DND-41 (cell line): ENCODE results near the gene CLEC4C.
"Not testable (repeated sequence)": the region's sequence is repeated elsewhere in the genome, so short reads cannot be mapped to it uniquely, and the experiment has no call there.

Experiments used
- ATAC-seq: fragments of 200-7000 bp; cut with Tn5 transposase; 3 replicates; pipeline ENCODE4 v1.9.1; 2021; ENCODE audit warnings: low read depth; ENCODE audit not compliant: insufficient read depth
- DNase-seq: peaks from one replicate; pipeline ENCODE4 v3.0.0-alpha.2; 2020
- H2AFZ ChIP-seq: 2 replicates; pipeline ENCODE4 v1.6.0; 2012; ENCODE audit warnings: low read depth, low read length
- H3K27ac ChIP-seq: 2 replicates; pipeline ENCODE4 v1.5.1; 2012; ENCODE audit warnings: low read length, inconsistent platforms
- H3K27me3 ChIP-seq: fragments of 200-600 bp; sonication (generic); 2 replicates; pipeline ENCODE4 v1.6.0; 2012; ENCODE audit warnings: low read length, mild to moderate bottlenecking, inconsistent platforms; ENCODE audit not compliant: insufficient read depth, poor library complexity
- H3K36me3 ChIP-seq: 2 replicates; pipeline ENCODE4 v1.5.1; 2012; ENCODE audit warnings: low read length, inconsistent platforms; ENCODE audit not compliant: insufficient read depth
- H3K4me1 ChIP-seq: 2 replicates; pipeline ENCODE4 v1.5.1; 2012; ENCODE audit warnings: mild to moderate bottlenecking, low read length; ENCODE audit not compliant: insufficient read depth
- H3K4me2 ChIP-seq: 2 replicates; pipeline ENCODE4 v1.6.0; 2012; ENCODE audit warnings: mild to moderate bottlenecking, moderate library complexity, low read length, inconsistent platforms; ENCODE audit not compliant: insufficient read depth
- H3K4me3 ChIP-seq, 2 experiments: fragments of 200-600 bp in 1 of 2; shearing (Covaris generic) in 1 of 2; 2 replicates each; pipeline ENCODE4 v1.5.1; 2012 to 2016; ENCODE audit warnings: inconsistent platforms in 2 of 2, low read length in 2 of 2, mild to moderate bottlenecking in 2 of 2, low read depth in 1 of 2, moderate library complexity in 1 of 2
- H3K79me2 ChIP-seq: 2 replicates; pipeline ENCODE4 v1.6.0; 2012; ENCODE audit warnings: low read length, inconsistent platforms; ENCODE audit not compliant: insufficient read depth
- H3K9ac ChIP-seq: 2 replicates; pipeline ENCODE4 v1.6.0; 2012; ENCODE audit warnings: low read depth, mild to moderate bottlenecking, inconsistent platforms, low read length, moderate library complexity
- H3K9me3 ChIP-seq: 2 replicates; pipeline ENCODE4 v1.5.1; 2012; ENCODE audit warnings: low read length, moderate library complexity, mild to moderate bottlenecking, inconsistent platforms; ENCODE audit not compliant: insufficient read depth, severe bottlenecking
- H4K20me1 ChIP-seq: 2 replicates; pipeline ENCODE4 v1.6.0; 2012; ENCODE audit warnings: low read length; ENCODE audit not compliant: insufficient read depth
- EZH2 ChIP-seq: IDR thresholded peaks from 3 replicates; pipeline ENCODE4 v1.6.1; 2012; ENCODE audit warnings: borderline replicate concordance, low read depth, mild to moderate bottlenecking, moderate library complexity, low read length, inconsistent platforms; ENCODE audit not compliant: severe bottlenecking
- TF ChIP-seq, protein P1 (sequence below): IDR thresholded peaks from 2 replicates; pipeline ENCODE4 v1.5.1; 2012; ENCODE audit warnings: borderline replicate concordance, low read length, moderate library complexity, mild to moderate bottlenecking; ENCODE audit not compliant: poor library complexity, severe bottlenecking; ENCODE audit errors: extremely low read depth

CLEC4C gene

DNA sequence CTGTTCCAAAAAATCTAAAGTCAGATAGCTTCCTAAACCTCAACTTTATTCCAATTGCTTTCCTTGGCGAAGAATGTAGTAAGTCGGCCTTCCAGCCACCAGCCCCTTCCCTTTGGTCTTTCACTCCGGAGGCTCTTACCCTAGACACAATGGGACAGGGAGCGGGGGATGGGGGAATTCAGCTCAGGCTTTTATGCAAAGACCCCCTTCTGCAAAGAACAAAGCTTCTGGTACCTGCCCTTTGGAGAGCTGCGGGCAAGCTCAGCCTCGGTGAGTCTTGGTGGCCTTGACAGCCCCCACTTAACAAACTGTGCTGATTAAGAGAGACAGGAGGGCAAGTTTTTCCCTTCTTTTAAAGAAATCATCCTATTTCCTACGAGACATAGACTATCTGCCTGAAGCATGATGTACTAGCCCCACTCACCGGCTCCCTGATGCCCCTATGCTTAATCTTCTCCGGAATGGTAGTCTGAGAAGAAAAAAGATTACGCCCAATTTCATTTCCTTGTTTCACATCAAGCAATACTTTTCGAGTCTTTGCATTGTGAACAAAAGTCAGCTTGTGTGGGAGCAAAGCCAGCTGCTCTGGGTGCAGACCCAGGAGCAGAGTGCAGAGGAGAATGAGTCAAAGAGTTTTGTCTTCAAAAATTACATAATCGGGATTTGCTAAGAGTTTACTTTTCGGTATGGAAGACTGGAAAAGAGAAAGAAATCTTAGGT lies 40.6 kb upstream of the CLEC4C start:
- no peak overlapping the region for H2AFZ ChIP-seq
- no peak overlapping the region for H3K9ac ChIP-seq
- no peak for ATAC-seq
- DNase-seq: no peak
- H3K4me3 ChIP-seq: no peak overlapping the region
- no peak for TF ChIP-seq EZH2
- TF ChIP-seq, protein P1, sequence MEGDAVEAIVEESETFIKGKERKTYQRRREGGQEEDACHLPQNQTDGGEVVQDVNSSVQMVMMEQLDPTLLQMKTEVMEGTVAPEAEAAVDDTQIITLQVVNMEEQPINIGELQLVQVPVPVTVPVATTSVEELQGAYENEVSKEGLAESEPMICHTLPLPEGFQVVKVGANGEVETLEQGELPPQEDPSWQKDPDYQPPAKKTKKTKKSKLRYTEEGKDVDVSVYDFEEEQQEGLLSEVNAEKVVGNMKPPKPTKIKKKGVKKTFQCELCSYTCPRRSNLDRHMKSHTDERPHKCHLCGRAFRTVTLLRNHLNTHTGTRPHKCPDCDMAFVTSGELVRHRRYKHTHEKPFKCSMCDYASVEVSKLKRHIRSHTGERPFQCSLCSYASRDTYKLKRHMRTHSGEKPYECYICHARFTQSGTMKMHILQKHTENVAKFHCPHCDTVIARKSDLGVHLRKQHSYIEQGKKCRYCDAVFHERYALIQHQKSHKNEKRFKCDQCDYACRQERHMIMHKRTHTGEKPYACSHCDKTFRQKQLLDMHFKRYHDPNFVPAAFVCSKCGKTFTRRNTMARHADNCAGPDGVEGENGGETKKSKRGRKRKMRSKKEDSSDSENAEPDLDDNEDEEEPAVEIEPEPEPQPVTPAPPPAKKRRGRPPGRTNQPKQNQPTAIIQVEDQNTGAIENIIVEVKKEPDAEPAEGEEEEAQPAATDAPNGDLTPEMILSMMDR: no peak
- H3K79me2 ChIP-seq: no peaks in the 10 kb centered on the region
- no peaks in the 10 kb centered on the region for H3K9me3 ChIP-seq
- H3K27me3 ChIP-seq: no peaks in the 10 kb centered on the region
- H4K20me1 ChIP-seq: no peaks in the 10 kb centered on the region
- no peak overlapping the region for H3K4me2 ChIP-seq
- no peak overlapping the region for H3K27ac ChIP-seq
- H3K4me1 ChIP-seq: no peaks in the 10 kb centered on the region
- H3K36me3 ChIP-seq: no peaks in the 10 kb centered on the region

DNA sequence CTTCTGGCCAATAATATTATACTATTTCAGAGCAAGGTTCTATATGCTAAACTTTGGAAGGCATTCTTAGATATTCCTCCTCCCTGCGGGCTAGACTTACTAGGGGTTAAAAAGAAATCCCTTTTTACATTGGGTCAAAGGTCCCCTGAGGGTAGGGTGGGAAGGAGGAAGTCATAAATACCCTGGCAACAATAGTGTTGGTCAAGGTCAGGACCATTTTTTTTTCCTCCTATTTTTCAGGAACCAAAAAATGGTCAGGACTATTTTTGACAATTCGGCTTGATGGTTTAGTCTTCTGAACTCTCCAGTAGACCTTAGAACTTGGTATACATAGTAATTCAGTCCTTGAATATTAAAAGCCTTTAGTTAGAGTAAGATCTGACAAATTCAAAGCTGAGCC lies 37.5 kb upstream of the CLEC4C start:
- H3K4me3 ChIP-seq: no peak overlapping the region
- no peaks in the 10 kb centered on the region for H3K36me3 ChIP-seq
- no peaks in the 10 kb centered on the region for H3K79me2 ChIP-seq
- H4K20me1 ChIP-seq: no peaks in the 10 kb centered on the region
- DNase-seq: no peak
- no peak for ATAC-seq
- H3K27ac ChIP-seq: no peak overlapping the region
- no peaks in the 10 kb centered on the region for H3K27me3 ChIP-seq
- no peak for TF ChIP-seq EZH2
- TF ChIP-seq, protein P1: no peak
- H3K9me3 ChIP-seq: no peaks in the 10 kb centered on the region
- H2AFZ ChIP-seq: no peak overlapping the region
- H3K4me1 ChIP-seq: no peaks in the 10 kb centered on the region
- no peak overlapping the region for H3K4me2 ChIP-seq
- no peak overlapping the region for H3K9ac ChIP-seq

DNA sequence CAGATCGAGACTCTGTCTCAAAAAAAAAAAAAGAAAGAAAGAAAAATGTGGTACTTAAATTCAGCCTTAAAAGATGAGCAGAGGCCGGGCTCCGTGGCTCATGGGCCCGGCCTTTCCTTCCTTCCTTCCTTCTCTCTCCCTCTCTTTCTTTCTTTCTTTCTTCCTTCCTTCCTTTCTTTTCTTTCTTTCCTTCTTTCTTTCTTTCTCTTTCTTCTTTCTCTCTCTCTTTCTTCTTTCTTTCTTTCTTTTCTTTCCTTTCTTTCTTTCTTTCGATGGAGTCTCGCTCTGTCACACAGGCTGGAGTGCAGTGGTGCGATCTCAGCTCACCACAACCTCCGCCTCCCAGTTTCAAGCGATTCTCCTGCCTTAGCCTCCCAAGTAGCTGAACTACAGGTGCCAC lies 36.3 kb upstream of the CLEC4C start:
- H3K4me1 ChIP-seq, H3K4me3 ChIP-seq, H4K20me1 ChIP-seq, DNase-seq, H3K27ac ChIP-seq, H3K79me2 ChIP-seq, ATAC-seq, H3K36me3 ChIP-seq, H3K9me3 ChIP-seq, H3K9ac ChIP-seq, H3K27me3 ChIP-seq, H2AFZ ChIP-seq, H3K4me2 ChIP-seq: not testable (repeated sequence)

DNA sequence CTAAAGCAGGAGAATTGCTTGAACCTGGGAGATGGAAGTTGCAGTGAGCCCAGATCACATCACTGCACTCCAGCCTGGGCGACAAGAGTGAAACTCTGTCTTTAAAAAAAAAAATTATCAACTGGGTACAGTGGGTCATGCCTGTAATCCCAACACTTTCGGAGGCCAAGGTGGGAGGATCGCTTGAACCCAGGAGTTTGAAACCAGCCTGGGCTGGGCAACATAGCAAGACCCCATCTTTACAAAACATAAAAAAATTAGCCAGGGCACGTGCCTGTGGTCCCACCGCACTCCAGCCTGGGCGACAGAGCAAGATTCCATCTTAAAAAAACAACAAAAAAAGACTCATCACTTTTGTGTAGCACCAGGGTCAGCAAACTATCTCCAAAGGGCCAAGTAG lies 34.9 kb upstream of the CLEC4C start:
- Histone ChIP-seq H2AFZ (no peak overlapping the region), H3K4me1 (no peaks in the 10 kb centered on the region), H3K79me2 (no peaks in the 10 kb centered on the region), H3K9ac (no peak overlapping the region), H3K27me3 (no peaks in the 10 kb centered on the region), H4K20me1 (no peaks in the 10 kb centered on the region), H3K27ac (no peak overlapping the region), H3K9me3 (no peaks in the 10 kb centered on the region), H3K4me2 (no peak overlapping the region), H3K4me3 (no peak overlapping the region), H3K36me3 (no peaks in the 10 kb centered on the region)
- DNase-seq (no peak), ATAC-seq (no peak)
- no peak for TF ChIP-seq EZH2
- TF ChIP-seq, protein P1: no peak
